ACC112 (cell line): ENCODE results near the gene MPPE1.
"Not testable (repeated sequence)": the region's sequence is repeated elsewhere in the genome, so short reads cannot be mapped to it uniquely, and the experiment has no call there.

Experiments used
- H2AFZ ChIP-seq: fragments of 200-600 bp; sonication (generic); one replicate; pipeline ENCODE4 v1.6.0; 2017; ENCODE audit warnings: antibody characterized with exemption, low read length; ENCODE audit not compliant: unreplicated experiment
- H3K27ac ChIP-seq: fragments of 200-600 bp; sonication (generic); 2 replicates; pipeline ENCODE4 v1.5.1; 2014; ENCODE audit warnings: low read depth, mild to moderate bottlenecking, antibody characterized with exemption, low read length, moderate library complexity
- H3K27me3 ChIP-seq: fragments of 200-600 bp; sonication (generic); 2 replicates; pipeline ENCODE4 v1.6.1; 2014; ENCODE audit warnings: mild to moderate bottlenecking, antibody characterized with exemption, low read length, moderate library complexity, mixed read lengths; ENCODE audit not compliant: insufficient read depth
- H3K36me3 ChIP-seq: fragments of 200-600 bp; sonication (generic); 2 replicates; pipeline ENCODE4 v1.6.1; 2016; ENCODE audit warnings: mild to moderate bottlenecking, antibody characterized with exemption, low read length, moderate library complexity, mixed read lengths; ENCODE audit not compliant: insufficient read depth
- H3K4me1 ChIP-seq: fragments of 200-600 bp; sonication (generic); one replicate; pipeline ENCODE4 v1.6.1; 2016; ENCODE audit warnings: low read length, mixed read lengths; ENCODE audit not compliant: insufficient read depth, unreplicated experiment, control insufficient read depth
- H3K4me3 ChIP-seq: fragments of 200-600 bp; sonication (generic); 2 replicates; pipeline ENCODE4 v1.5.1; 2014; ENCODE audit warnings: mild to moderate bottlenecking, low read depth, low read length
- H3K79me2 ChIP-seq: fragments of 200-600 bp; sonication (generic); one replicate; pipeline ENCODE4 v1.6.0; 2016; ENCODE audit warnings: low read length; ENCODE audit not compliant: control insufficient read depth, unreplicated experiment, insufficient read depth

The MPPE1 gene

DNA sequence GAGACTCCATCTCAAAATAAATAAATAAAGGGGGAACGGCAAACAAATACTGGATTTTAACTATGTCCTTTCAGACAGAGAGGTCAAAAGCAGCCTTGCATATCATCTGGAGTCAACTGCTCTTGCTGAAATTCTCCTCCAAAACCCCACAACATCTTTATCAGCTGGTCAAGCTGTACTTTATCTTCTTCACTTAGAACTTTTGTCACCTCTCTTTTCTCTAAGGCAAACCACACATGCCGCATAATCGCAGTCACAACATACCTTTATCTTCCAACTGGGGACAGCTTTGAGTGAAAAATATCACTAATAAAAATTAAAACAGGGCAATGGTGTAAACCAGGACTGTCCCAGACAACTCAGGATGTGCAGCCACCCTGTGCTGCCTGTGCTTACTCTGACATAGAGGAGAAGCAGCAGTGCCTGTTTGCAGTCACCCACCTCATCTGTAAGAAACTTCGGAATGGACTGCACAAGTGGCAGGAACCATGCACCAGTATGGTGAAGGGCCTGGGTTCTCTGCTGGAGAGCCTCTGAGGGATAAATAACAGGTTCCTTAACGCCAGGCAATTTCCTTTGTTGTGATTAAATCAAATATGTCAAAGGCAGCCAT lies 6.2 kb downstream of the MPPE1 start:
- H3K36me3 ChIP-seq: no peaks in the 10 kb centered on the region
- no peak overlapping the region for H3K4me3 ChIP-seq
- no peak overlapping the region for H2AFZ ChIP-seq
- peaks cover 1% of the 10 kb centered on the region for H3K4me1 ChIP-seq
- no peak overlapping the region for H3K27ac ChIP-seq
- H3K27me3 ChIP-seq: no peaks in the 10 kb centered on the region
- peaks cover 1% of the 10 kb centered on the region for H3K79me2 ChIP-seq

DNA sequence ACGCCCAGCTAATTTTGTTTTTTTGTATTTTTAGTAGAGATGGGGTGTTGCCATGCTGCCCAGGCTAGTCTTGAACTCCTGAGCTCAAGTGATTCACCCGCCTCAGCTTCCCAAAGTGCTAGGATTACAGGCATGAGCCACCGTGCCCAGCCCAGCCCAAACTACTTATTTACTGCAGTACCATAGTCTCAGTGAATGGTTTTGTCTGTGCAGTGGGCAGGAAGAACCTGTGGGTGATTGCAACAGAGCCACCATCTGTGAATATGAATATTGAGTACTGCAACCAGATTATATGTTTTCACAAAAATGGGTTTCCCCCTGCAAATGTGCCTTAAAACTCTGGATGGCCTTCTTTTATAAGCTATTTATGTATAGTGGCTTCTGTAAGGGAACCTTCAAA lies 9.1 kb downstream of the MPPE1 start:
- Histone ChIP-seq H3K36me3 (peaks cover 5% of the 10 kb centered on the region; the same call in 1 of the 2 replicates), H3K4me1 (peaks cover 3% of the 10 kb centered on the region), H3K79me2 (no peaks in the 10 kb centered on the region), H2AFZ (no peak overlapping the region), H3K27ac (no peak overlapping the region), H3K27me3 (no peaks in the 10 kb centered on the region), H3K4me3 (no peak overlapping the region)

DNA sequence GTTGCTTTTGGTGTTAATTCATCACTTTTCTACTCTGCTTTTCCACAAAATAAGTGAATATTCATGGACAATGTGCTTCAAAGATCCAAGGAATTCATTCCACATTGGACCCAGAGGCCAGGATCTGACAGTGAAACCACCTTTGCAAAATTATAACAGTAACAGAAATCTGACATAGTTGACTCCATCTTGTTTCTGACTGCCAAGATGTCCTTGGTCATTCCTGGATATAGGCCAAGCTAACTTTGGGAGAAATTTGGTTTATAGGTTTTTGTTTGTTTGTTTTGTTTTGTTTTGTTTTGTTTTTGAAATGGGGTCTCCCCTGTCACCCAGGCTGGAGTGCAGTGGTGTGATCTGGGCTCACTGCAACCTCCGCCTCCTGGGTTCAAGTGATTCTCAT lies 10.3 kb downstream of the MPPE1 start:
- Histone ChIP-seq H3K36me3 (peaks cover 5% of the 10 kb centered on the region; the same call in 1 of the 2 replicates), H3K4me3 (no peak overlapping the region), H3K79me2 (no peaks in the 10 kb centered on the region), H2AFZ (no peak overlapping the region), H3K27ac (no peak overlapping the region), H3K4me1 (peaks cover 8% of the 10 kb centered on the region), H3K27me3 (no peaks in the 10 kb centered on the region)

DNA sequence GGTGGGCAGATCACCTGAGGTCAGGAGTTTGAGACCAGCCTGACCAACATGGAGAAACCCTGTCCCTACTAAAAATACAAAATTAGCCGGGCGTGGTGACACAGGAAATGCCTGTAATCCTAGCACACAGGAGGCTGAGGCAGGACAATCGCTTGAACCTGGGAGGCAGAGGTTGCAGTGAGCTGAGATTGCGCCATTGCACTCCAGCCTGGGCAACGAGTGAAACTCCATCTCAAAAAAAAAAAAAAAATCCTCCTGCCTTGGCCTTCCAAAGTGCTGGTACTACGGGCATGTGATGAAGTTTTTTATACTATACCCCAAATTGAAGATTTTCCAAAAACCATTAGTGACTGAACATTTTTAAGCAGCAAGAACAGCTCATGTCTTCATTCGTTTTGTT lies 15.7 kb downstream of the MPPE1 start:
- not testable (repeated sequence) for H3K27ac ChIP-seq, H3K4me1 ChIP-seq, H3K4me3 ChIP-seq, H3K27me3 ChIP-seq, H3K79me2 ChIP-seq, H3K36me3 ChIP-seq, H2AFZ ChIP-seq

DNA sequence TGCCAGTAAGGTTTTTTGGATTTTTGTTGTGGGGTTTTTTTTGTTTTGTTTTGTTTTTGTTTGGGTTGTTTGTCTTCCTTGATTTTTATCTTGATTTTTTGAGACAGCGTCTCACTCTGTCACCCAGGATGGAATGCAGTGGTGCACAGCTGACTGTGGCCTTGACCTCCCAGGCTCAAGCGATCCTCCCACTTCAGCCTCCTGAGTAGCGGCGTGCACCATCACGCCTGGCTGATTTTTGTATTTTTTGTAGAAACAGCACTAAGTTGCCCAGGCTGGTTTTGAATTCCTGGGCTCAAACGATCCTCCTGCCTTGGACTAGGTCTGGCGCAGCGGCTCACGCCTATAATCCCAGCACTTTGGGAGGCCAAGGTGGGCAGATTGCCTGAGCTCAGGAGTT lies 16.4 kb downstream of the MPPE1 start:
- no peak overlapping the region for H2AFZ ChIP-seq
- H3K4me3 ChIP-seq: no peak overlapping the region
- peaks cover 8% of the 10 kb centered on the region for H3K4me1 ChIP-seq
- H3K79me2 ChIP-seq: no peaks in the 10 kb centered on the region
- H3K36me3 ChIP-seq: peaks cover 5% of the 10 kb centered on the region; the same call in 1 of the 2 replicates
- no peaks in the 10 kb centered on the region for H3K27me3 ChIP-seq
- H3K27ac ChIP-seq: no peak overlapping the region

DNA sequence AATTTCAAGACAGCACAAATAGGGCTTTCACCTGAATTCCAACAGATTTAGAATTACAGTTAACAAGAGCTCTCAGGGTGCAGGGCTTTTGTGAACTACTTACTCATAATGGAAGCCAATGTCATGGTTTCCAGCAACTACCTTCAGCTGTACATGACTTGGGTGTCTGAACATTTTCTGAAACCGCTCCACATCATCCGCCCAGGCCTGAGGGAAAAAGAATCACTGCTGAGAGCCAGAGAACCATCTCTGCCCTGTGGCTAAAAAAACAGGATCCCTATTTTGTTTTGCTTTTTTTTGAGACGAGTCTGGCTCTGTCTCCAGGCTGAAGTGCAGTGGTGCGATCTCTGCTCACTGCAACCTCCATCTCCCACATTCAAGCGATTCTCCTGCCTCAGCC lies 18.8 kb downstream of the MPPE1 start:
- H3K27me3 ChIP-seq: no peaks in the 10 kb centered on the region
- no peaks in the 10 kb centered on the region for H3K36me3 ChIP-seq
- H3K79me2 ChIP-seq: no peaks in the 10 kb centered on the region
- no peak overlapping the region for H3K4me3 ChIP-seq
- H3K4me1 ChIP-seq: peaks cover 7% of the 10 kb centered on the region
- no peak overlapping the region for H3K27ac ChIP-seq
- H2AFZ ChIP-seq: no peak overlapping the region

DNA sequence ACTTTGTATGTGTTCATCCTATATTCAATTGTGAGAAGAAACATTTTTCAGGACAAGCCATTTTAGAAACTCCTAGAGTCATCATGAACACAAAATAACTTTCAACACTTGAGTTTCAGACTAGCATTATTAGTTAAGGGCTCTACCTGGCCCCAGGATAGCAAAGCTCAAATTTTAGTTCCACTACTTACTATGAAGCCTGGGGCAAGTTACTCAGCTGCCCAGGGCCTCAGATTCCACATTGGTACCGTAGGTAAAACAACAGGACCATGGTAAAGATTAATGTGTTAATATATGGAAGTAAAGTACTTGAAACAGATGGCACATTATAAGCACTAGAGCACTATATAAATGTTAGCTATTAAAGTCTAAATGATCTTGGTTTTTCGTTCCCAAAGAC lies 19.4 kb downstream of the MPPE1 start:
- Histone ChIP-seq H3K36me3 (no peaks in the 10 kb centered on the region), H3K27ac (no peak overlapping the region)

DNA sequence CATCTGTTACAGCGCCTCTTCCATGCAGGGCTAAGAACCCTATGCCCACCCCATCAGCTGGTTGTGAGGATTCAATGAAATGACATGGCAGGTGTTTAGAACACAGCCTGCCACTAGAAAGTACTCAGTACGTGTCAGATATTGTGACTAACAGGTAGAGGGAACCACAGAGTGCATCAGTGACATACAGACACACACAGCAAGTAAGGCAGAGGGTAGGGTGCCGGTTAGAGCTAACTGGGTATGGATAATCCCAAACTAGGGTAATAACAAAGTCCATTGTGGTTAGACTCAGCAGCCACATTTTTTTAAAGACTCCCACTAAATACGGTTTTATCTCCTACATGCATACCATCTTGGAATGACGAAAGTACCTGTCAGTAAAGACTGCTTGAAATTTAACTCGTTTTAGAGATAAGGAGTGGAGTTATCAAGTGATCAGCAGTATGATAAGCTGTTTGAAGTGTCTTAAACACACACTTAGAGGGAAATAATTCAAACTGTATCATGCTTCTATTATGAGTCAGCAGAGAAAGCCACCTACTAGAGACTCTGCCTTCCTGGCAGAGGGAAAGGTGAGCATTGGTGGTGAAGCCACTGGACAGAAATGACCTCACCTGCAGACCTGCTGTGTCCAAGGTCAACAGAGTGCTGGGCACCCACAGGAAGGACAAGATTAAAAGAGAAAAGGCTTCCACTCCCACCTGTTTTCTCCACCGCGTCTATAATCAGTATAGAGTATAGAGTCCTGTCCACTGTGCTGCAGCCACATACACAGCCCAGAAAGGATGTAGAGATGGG lies 20.6 kb downstream of the MPPE1 start:
- Histone ChIP-seq H3K4me3 (no peak overlapping the region), H3K36me3 (no peaks in the 10 kb centered on the region), H3K27me3 (no peaks in the 10 kb centered on the region), H2AFZ (no peak overlapping the region), H3K4me1 (no peaks in the 10 kb centered on the region), H3K27ac (no peak overlapping the region), H3K79me2 (no peaks in the 10 kb centered on the region)

More for the DNA sequence above, 19.4 kb downstream of the MPPE1 start:
- Histone ChIP-seq H3K27me3 (no peaks in the 10 kb centered on the region), H3K4me1 (peaks cover 1% of the 10 kb centered on the region), H2AFZ (no peak overlapping the region), H3K79me2 (no peaks in the 10 kb centered on the region), H3K4me3 (no peak overlapping the region)

DNA sequence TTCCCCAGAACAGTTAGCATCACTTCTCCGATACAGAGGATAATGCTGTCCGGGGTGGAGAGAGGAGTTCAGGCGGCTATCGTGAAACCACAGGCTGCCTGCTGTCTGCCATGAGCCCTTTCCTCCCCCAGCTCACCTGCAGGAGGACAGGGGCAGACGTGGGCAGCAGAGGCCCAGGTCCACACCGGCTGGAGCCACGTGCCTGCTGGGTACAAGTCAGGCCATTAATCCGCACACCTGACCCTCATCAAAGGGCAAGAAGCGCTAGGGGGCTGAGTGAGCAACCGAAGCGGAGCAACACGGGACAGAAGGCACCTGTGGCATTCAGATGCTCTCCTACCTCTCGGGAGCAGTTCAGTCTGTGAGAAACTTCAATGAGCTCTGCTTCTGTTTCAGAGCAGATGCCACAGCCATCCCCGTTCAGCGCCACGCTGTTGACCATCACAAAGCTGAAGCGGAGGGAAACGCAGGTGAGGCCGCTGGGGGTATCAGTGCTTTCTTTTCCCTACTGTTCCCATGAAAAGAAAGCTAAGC lies 21.5 kb downstream of the MPPE1 start:
- no peak overlapping the region for H3K4me3 ChIP-seq
- no peaks in the 10 kb centered on the region for H3K79me2 ChIP-seq
- H3K27me3 ChIP-seq: no peaks in the 10 kb centered on the region
- H2AFZ ChIP-seq: no peak overlapping the region
- H3K4me1 ChIP-seq: no peaks in the 10 kb centered on the region
- no peak overlapping the region for H3K27ac ChIP-seq
- H3K36me3 ChIP-seq: no peaks in the 10 kb centered on the region

DNA sequence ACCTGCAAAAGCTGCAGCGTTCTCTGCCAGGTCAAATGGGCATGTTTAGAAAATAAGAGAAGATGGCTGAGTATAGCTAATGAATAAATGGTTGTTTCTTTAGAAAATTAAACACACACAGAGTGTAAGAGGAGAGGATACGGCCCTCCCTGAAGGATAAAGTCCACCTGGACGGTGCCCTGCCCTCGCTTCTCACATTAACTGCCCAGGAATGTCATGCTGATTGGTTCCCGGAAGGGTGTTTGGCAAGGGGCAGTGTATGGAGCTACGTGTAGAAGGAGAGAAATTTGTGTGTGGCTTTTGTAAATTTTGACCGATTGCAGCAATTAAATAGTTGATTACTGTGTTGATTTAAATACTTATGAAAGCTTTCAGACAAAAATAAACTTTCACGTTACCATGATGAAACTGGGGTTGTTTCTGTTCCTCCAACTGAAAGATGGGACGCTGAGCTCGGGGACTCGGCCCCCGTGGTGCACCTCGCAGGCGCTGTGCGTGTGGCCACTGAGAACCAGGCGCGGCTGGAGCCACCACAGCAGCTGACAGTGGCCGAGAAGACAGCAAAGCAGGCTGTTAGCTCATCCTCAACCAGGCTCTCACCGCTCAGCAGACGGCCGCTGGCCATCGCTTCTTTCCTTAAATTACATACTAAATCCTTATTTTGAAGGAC lies 22.7 kb downstream of the MPPE1 start:
- Histone ChIP-seq H3K27me3 (no peaks in the 10 kb centered on the region), H3K36me3 (no peaks in the 10 kb centered on the region), H2AFZ (no peak overlapping the region), H3K4me1 (no peaks in the 10 kb centered on the region), H3K27ac (no peak overlapping the region), H3K79me2 (no peaks in the 10 kb centered on the region), H3K4me3 (no peak overlapping the region)
